HL-60 (cell line): ENCODE results near the gene IQCE.

Experiments
- DNase-seq, 2 experiments: peaks; one replicate each; pipeline ENCODE4 v3.0.0-alpha.2; 2010 to 2020; ENCODE audit warnings: low read depth in 1 of 2, low spot score in 1 of 2
- H3K27ac ChIP-seq: fragments of 250-450 bp; sonication (Bioruptor Pico); replicated peaks from 2 replicates; pipeline ENCODE4 v1.5.1; 2020; ENCODE audit warnings: mild to moderate bottlenecking, moderate library complexity
- H3K27me3 ChIP-seq: fragments of 250-450 bp; sonication (Bioruptor Pico); 2 replicates; pipeline ENCODE4 v1.5.1; 2021; ENCODE audit warnings: mild to moderate bottlenecking, moderate library complexity; ENCODE audit not compliant: insufficient read depth, poor library complexity, severe bottlenecking
- H3K4me3 ChIP-seq: replicated peaks from 2 replicates; pipeline ENCODE4 v1.5.1; 2011; ENCODE audit warnings: mild to moderate bottlenecking, control low read depth, low read length; ENCODE audit not compliant: insufficient read depth
- CTCF ChIP-seq: IDR thresholded peaks from one replicate; pipeline ENCODE4 v1.5.1; 2011; ENCODE audit warnings: low read length, control low read depth, inconsistent platforms; ENCODE audit not compliant: insufficient read depth
- GABPA ChIP-seq: IDR thresholded peaks from 2 replicates; pipeline ENCODE4 v1.6.1; 2012; ENCODE audit warnings: low read depth
- POLR2AphosphoS5 ChIP-seq: IDR thresholded peaks from 2 replicates; pipeline ENCODE4 v1.6.1; 2012; ENCODE audit warnings: low read depth
- SPI1 ChIP-seq: IDR thresholded peaks from 2 replicates; pipeline ENCODE4 v1.6.1; 2012; ENCODE audit warnings: low read depth, mild to moderate bottlenecking, borderline replicate concordance
- TF ChIP-seq, protein P1 (sequence below): IDR thresholded peaks from 2 replicates; pipeline ENCODE4 v1.6.1; 2012; ENCODE audit warnings: low read depth; ENCODE audit not compliant: insufficient replicate concordance

Gene IQCE

GRCh38 chr7:2569421-2569820 lies 10.6 kb downstream of the IQCE start:
- no peak overlapping the region for H3K27ac ChIP-seq
- TF ChIP-seq, protein P1, sequence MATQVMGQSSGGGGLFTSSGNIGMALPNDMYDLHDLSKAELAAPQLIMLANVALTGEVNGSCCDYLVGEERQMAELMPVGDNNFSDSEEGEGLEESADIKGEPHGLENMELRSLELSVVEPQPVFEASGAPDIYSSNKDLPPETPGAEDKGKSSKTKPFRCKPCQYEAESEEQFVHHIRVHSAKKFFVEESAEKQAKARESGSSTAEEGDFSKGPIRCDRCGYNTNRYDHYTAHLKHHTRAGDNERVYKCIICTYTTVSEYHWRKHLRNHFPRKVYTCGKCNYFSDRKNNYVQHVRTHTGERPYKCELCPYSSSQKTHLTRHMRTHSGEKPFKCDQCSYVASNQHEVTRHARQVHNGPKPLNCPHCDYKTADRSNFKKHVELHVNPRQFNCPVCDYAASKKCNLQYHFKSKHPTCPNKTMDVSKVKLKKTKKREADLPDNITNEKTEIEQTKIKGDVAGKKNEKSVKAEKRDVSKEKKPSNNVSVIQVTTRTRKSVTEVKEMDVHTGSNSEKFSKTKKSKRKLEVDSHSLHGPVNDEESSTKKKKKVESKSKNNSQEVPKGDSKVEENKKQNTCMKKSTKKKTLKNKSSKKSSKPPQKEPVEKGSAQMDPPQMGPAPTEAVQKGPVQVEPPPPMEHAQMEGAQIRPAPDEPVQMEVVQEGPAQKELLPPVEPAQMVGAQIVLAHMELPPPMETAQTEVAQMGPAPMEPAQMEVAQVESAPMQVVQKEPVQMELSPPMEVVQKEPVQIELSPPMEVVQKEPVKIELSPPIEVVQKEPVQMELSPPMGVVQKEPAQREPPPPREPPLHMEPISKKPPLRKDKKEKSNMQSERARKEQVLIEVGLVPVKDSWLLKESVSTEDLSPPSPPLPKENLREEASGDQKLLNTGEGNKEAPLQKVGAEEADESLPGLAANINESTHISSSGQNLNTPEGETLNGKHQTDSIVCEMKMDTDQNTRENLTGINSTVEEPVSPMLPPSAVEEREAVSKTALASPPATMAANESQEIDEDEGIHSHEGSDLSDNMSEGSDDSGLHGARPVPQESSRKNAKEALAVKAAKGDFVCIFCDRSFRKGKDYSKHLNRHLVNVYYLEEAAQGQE: no peak
- TF ChIP-seq SPI1 (no peak), CTCF (no peak), GABPA (no peak), POLR2AphosphoS5 (no peak)
- H3K27me3 ChIP-seq: no peaks in the 10 kb centered on the region
- H3K4me3 ChIP-seq: no peak overlapping the region
- no peak for DNase-seq

DNA sequence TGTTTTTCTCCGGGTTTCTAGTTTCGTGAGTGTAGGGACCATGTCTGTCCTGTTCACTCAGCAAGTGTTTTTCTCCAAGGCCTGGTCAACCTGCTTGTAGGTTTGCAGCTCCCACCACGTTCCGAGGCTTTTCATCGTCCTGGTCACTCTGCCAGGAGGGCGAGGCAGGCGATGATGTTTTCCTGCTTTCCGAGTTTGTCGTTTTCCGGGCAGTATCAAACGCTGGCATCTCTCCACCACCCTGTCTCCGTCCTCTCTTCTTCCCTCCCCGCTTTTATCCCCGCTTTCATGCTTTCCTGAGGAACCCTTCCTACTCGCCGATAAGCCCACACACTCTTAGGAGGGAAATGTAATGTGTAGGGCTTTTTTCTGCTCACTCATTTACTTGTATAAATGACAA lies 11.2 kb downstream of the IQCE start:
- DNase-seq: no peak

DNA sequence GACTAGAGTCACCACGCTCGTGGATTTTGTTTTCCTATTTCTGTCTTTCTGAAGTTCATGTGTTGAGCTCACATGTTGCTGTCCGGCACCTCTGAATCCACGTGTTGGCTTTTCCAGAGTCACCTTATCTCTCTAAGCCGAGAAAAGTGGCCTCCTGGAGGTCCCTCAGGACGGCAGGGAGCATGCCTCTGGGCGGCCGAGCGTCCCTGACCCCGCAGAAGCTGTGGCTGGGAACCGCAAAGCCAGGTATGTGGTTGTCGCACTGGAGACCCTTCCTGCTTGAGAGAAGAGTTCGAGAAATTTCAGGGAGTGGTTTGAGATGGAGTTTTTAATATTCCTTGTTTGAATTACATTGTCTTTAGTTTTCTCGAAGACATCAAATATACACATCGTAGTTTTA lies 12.6 kb downstream of the IQCE start:
- no peak for DNase-seq
- Histone ChIP-seq H3K27me3 (no peaks in the 10 kb centered on the region), H3K4me3 (no peak overlapping the region), H3K27ac (no peak overlapping the region)
- no peak for TF ChIP-seq GABPA
- TF ChIP-seq, protein P1: no peak
- no peak for TF ChIP-seq CTCF
- TF ChIP-seq POLR2AphosphoS5: no peak
- TF ChIP-seq SPI1: no peak

More for the DNA sequence above, 11.2 kb downstream of the IQCE start:
- H3K27ac ChIP-seq: no peak overlapping the region
- TF ChIP-seq SPI1 (no peak), GABPA (no peak), CTCF (no peak), POLR2AphosphoS5 (no peak)
- TF ChIP-seq, protein P1: no peak
- no peaks in the 10 kb centered on the region for H3K27me3 ChIP-seq
- H3K4me3 ChIP-seq: no peak overlapping the region
